Measurements from ENCODE around the gene GPR108. TPM values are rescaled to one million over a fixed set of nuclear protein-coding genes. Genes with fewer than 3 reads are reported as not detected.

Gene GPR108
- total RNA-seq, 1 experiment from 2014 or later, result 43.0 TPM

DNA sequence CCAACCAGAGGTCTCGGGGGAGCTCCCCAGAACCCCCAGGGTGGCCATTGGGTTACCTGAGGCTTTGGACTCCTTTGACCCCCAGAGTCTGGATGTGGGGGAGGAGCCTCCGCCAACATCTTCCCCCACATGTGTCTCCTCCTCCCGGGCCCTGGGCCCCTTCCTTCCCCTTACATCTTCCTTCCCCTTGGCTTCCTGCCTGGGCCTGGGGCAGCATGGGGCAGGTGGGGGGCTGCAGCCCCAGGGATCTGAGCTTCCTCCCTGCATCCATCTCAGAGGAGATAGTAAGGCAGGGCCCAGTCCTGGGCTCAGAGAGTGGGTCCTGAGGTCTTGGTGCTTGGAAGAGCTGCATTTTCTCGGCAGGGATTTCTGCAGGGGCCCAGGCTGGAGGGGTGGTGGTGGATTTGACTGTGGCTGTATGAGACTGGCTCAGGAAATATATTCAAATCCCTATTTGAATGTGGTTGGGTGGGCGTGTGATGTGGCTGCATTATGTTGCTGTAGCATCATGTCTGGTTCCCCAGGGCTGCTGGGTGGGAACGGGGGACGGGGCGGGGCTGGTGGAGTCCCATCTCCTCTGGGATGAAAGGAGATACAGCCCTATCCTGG lies 36.0 kb upstream of the GPR108 start:
- no peak overlapping the region for H3K27ac ChIP-seq (ENCODE audit: low read length)
- peak; percentile 40; the same call in 1 of the 2 replicates for ATAC-seq
- H3K4me3 ChIP-seq (ENCODE audit: low read depth in 2 of 2, low read length in 2 of 2), result no peak overlapping the region
- POLR2A ChIA-PET, result no interaction called here
- TF ChIP-seq SIN3A (IDR thresholded peaks at IDR 0.05; ENCODE audit: borderline replicate concordance, insufficient read depth, low read depth, low read length) (no peak), TCF7L2 (IDR thresholded peaks at IDR 0.05; ENCODE audit: low read depth, low read length) (no peak), POLR2AphosphoS5 (IDR thresholded peaks at IDR 0.05; ENCODE audit: low read depth, low read length) (no peak)
- TF ChIP-seq, protein P1, sequence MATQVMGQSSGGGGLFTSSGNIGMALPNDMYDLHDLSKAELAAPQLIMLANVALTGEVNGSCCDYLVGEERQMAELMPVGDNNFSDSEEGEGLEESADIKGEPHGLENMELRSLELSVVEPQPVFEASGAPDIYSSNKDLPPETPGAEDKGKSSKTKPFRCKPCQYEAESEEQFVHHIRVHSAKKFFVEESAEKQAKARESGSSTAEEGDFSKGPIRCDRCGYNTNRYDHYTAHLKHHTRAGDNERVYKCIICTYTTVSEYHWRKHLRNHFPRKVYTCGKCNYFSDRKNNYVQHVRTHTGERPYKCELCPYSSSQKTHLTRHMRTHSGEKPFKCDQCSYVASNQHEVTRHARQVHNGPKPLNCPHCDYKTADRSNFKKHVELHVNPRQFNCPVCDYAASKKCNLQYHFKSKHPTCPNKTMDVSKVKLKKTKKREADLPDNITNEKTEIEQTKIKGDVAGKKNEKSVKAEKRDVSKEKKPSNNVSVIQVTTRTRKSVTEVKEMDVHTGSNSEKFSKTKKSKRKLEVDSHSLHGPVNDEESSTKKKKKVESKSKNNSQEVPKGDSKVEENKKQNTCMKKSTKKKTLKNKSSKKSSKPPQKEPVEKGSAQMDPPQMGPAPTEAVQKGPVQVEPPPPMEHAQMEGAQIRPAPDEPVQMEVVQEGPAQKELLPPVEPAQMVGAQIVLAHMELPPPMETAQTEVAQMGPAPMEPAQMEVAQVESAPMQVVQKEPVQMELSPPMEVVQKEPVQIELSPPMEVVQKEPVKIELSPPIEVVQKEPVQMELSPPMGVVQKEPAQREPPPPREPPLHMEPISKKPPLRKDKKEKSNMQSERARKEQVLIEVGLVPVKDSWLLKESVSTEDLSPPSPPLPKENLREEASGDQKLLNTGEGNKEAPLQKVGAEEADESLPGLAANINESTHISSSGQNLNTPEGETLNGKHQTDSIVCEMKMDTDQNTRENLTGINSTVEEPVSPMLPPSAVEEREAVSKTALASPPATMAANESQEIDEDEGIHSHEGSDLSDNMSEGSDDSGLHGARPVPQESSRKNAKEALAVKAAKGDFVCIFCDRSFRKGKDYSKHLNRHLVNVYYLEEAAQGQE (IDR thresholded peaks at IDR 0.05; ENCODE audit: insufficient read depth in 1 of 2, low read depth in 2 of 2, low read length in 1 of 2), result no peak
- TF ChIP-seq, protein P2, sequence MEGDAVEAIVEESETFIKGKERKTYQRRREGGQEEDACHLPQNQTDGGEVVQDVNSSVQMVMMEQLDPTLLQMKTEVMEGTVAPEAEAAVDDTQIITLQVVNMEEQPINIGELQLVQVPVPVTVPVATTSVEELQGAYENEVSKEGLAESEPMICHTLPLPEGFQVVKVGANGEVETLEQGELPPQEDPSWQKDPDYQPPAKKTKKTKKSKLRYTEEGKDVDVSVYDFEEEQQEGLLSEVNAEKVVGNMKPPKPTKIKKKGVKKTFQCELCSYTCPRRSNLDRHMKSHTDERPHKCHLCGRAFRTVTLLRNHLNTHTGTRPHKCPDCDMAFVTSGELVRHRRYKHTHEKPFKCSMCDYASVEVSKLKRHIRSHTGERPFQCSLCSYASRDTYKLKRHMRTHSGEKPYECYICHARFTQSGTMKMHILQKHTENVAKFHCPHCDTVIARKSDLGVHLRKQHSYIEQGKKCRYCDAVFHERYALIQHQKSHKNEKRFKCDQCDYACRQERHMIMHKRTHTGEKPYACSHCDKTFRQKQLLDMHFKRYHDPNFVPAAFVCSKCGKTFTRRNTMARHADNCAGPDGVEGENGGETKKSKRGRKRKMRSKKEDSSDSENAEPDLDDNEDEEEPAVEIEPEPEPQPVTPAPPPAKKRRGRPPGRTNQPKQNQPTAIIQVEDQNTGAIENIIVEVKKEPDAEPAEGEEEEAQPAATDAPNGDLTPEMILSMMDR (IDR thresholded peaks at IDR 0.05), result no peak
- CTCF ChIA-PET, result no interaction called here
- no TSS peak for BruUV-seq (replicated peaks)
- intact Hi-C loops (cut with micrococcal nuclease; ENCODE audit: unreplicated experiment), result no loop called here
- in situ Hi-C loops (cut with HindIII; ENCODE audit: low pct_unique_long_range_greater_than_20kb, low sequenced_read_pairs), result no loop called here
- no peak for DNase-seq (ENCODE audit: low read depth, low spot score)
- no peaks in the 10 kb centered on the region for H3K9me3 ChIP-seq (ENCODE audit: control insufficient read depth, insufficient read depth, low read depth, low read length)
- no peaks in the 10 kb centered on the region for H3K4me1 ChIP-seq (ENCODE audit: control insufficient read depth, insufficient read depth, low read length)
- no peaks in the 10 kb centered on the region for H3K27me3 ChIP-seq (ENCODE audit: control insufficient read depth, insufficient read depth, low read length)
- H3K36me3 ChIP-seq (ENCODE audit: control insufficient read depth, insufficient read depth, low read length), result no peaks in the 10 kb centered on the region

DNA sequence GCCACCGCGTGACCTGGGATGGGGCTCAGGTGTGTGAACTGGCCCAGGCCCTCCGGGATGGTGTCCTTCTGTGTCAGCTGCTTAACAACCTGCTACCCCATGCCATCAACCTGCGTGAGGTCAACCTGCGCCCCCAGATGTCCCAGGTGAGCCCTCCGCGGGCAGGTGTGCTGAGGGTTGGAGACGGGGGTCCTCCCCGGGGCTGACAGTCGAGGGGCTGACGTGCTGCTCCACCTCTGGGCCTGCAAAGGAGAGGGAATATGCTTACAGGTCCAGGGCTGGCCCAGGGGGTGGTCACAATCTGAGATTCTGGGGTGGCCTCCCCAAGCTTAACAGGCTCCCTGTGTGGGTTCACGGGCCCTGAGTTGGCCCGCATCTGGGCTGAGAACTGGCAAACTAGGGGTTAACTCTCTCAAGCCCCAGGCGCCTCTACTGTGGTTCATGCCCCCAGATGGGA lies 35.5 kb upstream of the GPR108 start:
- CTCF ChIA-PET, result no interaction called here
- no peaks in the 10 kb centered on the region for H3K9me3 ChIP-seq (ENCODE audit: control insufficient read depth, insufficient read depth, low read depth, low read length)
- intact Hi-C loops (cut with micrococcal nuclease; ENCODE audit: unreplicated experiment), result no loop called here
- in situ Hi-C loops (cut with HindIII; ENCODE audit: low pct_unique_long_range_greater_than_20kb, low sequenced_read_pairs), result no loop called here
- H3K27me3 ChIP-seq (ENCODE audit: control insufficient read depth, insufficient read depth, low read length), result no peaks in the 10 kb centered on the region
- no TSS peak for BruUV-seq (replicated peaks)
- H3K27ac ChIP-seq (ENCODE audit: low read length), result no peak overlapping the region
- TF ChIP-seq TCF7L2 (IDR thresholded peaks at IDR 0.05; ENCODE audit: low read depth, low read length) (no peak), POLR2AphosphoS5 (IDR thresholded peaks at IDR 0.05; ENCODE audit: low read depth, low read length) (no peak), SIN3A (IDR thresholded peaks at IDR 0.05; ENCODE audit: borderline replicate concordance, insufficient read depth, low read depth, low read length) (no peak)
- TF ChIP-seq, protein P1 (IDR thresholded peaks at IDR 0.05; ENCODE audit: insufficient read depth in 1 of 2, low read depth in 2 of 2, low read length in 1 of 2), result no peak
- TF ChIP-seq, protein P2 (IDR thresholded peaks at IDR 0.05), result no peak
- ATAC-seq, result no peak
- no peaks in the 10 kb centered on the region for H3K4me1 ChIP-seq (ENCODE audit: control insufficient read depth, insufficient read depth, low read length)
- no peak overlapping the region for H3K4me3 ChIP-seq (ENCODE audit: low read depth in 2 of 2, low read length in 2 of 2)
- POLR2A ChIA-PET, result no interaction called here
- no peak for DNase-seq (ENCODE audit: low read depth, low spot score)
- H3K36me3 ChIP-seq (ENCODE audit: control insufficient read depth, insufficient read depth, low read length), result no peaks in the 10 kb centered on the region
